GM10248 (cell line): Measurements from ENCODE around the gene CC2D2B.
"Not testable (repeated sequence)": the region's sequence is repeated elsewhere in the genome, so short reads cannot be mapped to it uniquely, and the experiment has no call there.

Source experiments
- CTCF ChIA-PET: fragments of 300-600 bp; sonication (Branson Sonifier 250); formaldehyde crosslinking; extraction: SDS; loops from one replicate; lab custom pipeline; 2021; ENCODE audit warnings: antibody characterized with exemption; lab: Yijun Ruan, JAX
- POLR2A ChIA-PET: fragments of 350-650 bp; sonication (Branson Sonifier 250); formaldehyde crosslinking; extraction: SDS; loops from one replicate; lab custom pipeline; 2020; ENCODE audit warnings: antibody characterized with exemption; lab: Yijun Ruan, JAX
- DNase-seq: peaks from one replicate; pipeline ENCODE4 v3.0.0; 2012; ENCODE audit errors: extremely low spot score
- TF ChIP-seq, protein P1 (sequence below): IDR thresholded peaks from 2 replicates; pipeline ENCODE4 v1.5.1; 2012; ENCODE audit warnings: mild to moderate bottlenecking, low read depth; ENCODE audit errors: extremely low read depth, missing control alignments, control extremely low read depth

Gene CC2D2B

DNA sequence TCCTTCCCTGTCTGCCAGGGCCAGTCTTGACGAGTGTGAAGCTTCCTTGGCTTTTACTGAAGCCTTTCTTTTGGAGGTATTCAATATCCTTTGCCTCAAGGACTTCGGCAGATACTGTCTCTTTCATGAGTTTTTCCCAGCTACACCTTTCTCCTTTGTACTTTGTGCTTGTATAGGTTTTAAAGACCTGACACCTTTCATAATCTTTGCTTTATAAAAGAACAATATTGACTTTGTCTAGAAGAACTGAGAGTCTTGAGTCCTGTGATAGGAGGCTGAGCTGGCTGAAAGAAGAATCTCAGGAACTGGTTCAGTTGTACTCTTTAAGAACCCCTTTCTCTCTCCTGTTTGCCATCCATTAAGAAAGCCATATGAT, 41.3 kb upstream of the CC2D2B start:
- ChIA-PET CTCF (interaction anchor here (2.0 to 5.8 kb wide), 3 partner anchors 17 to 172 kb away, joined by 7 to 108 read pairs (median 21); partner anchors contain the start of gene TCTN3), POLR2A (no interaction called here)
- TF ChIP-seq, protein P1, sequence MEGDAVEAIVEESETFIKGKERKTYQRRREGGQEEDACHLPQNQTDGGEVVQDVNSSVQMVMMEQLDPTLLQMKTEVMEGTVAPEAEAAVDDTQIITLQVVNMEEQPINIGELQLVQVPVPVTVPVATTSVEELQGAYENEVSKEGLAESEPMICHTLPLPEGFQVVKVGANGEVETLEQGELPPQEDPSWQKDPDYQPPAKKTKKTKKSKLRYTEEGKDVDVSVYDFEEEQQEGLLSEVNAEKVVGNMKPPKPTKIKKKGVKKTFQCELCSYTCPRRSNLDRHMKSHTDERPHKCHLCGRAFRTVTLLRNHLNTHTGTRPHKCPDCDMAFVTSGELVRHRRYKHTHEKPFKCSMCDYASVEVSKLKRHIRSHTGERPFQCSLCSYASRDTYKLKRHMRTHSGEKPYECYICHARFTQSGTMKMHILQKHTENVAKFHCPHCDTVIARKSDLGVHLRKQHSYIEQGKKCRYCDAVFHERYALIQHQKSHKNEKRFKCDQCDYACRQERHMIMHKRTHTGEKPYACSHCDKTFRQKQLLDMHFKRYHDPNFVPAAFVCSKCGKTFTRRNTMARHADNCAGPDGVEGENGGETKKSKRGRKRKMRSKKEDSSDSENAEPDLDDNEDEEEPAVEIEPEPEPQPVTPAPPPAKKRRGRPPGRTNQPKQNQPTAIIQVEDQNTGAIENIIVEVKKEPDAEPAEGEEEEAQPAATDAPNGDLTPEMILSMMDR = no peak
- DNase-seq = no peak

DNA sequence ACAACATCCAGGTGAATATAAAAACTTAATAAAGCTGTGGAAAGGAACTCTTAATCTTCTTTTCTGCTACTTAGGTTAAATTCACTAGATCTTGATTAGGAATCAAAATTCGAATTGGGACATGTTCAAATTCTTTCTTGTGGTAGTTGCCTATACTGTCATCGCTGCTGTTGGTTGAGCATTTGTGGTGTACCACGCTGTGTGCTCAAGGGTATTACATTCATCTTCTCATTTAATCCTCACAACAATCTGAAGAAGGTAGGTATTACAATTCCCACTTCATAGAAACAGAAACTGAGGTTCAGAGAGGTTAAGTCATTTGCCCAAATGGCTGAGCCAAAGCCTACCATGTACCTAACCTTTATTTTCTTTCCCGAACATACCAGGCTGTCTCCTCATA, 39.9 kb upstream of the CC2D2B start:
- TF ChIP-seq, protein P1 = no peak
- CTCF ChIA-PET = interaction anchor here (1.0 to 5.8 kb wide), 2 partner anchors 173 to 1169 kb away, joined by 3 to 108 read pairs; partner anchors contain the start of gene TCTN3
- no peak for DNase-seq
- POLR2A ChIA-PET = no interaction called here

DNA sequence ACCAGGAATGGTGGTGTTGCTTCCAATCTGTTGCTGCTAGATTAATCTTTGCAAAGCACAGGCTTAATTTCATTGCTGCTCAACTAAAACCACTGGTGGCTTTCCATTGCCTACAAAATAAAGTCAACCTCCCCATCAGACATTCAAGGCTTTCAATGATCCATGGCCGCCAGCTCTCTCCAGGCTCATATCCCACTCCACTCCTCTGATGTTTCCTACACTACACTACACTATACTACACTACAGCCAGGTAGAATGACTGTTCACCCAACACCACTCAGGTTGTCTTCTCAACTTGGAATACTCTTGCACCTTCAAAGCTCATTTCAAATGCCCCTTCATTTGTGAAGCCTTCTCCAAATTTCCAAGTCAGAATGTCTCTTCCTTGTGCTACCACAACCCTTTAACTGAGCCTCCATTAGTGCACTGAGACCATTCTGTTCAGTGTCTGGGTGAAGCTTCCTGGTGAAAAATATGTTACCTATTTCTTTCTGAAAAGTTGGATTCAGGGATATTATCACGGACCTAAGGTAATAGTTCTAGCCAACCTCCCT, 35.5 kb upstream of the CC2D2B start:
- ChIA-PET CTCF (interaction anchor here (1.1 to 5.7 kb wide), 5 partner anchors 7 to 497 kb away, joined by 3 to 40 read pairs (median 9); partner anchors contain the start of gene TCTN3), POLR2A (no interaction called here)
- DNase-seq = no peak
- TF ChIP-seq, protein P1 = no peak

DNA sequence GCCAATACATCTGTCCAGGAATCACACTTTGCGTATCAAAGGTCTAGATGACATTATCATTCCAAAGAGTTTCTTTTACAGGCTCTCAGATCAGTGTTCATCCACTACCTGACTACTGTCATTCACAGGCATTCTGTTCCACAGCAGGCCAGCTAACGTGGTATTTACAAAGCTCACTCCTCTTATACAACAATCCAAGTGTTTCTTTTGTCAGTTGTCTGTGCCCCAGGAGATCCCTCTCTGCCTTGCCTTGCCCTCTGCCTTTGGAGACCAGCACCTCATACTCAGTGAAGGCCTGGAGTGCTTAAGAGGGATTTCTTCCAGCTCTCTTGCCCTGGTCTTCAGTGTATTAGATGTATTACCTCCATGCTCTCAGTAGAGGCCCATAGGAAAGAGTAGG, 34.6 kb upstream of the CC2D2B start:
- ChIA-PET POLR2A (no interaction called here), CTCF (interaction anchor here (3.9 to 5.7 kb wide), 2 partner anchors 8 to 179 kb away, joined by 17 to 40 read pairs; partner anchors contain the start of gene TCTN3)
- TF ChIP-seq, protein P1 = no peak

DNA sequence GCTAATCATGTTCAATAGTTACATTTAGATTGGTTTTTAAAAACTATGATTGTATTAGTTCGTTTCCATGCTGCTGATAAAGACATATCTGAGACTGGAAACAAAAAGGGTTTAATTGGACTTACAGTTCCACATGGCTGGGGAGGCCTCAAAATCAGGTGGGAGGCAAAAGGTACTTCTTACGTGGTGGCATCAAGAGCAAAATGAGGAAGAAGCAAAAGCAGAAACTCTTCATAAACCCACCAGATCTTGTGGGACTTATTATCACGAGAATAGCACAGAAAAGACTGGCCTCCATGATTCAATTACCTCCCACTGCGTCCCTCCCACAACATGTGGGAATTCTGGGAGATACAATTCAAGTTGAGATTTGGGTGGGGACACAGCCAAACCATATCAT, 34.1 kb upstream of the CC2D2B start:
- POLR2A ChIA-PET = no interaction called here
- CTCF ChIA-PET = interaction anchor here (3.9 to 5.7 kb wide), 2 partner anchors 9 to 180 kb away, joined by 17 to 40 read pairs; partner anchors contain the start of gene TCTN3
- no peak for DNase-seq
- TF ChIP-seq, protein P1 = no peak

More for the DNA sequence above, 34.6 kb upstream of the CC2D2B start:
- DNase-seq = no peak

DNA sequence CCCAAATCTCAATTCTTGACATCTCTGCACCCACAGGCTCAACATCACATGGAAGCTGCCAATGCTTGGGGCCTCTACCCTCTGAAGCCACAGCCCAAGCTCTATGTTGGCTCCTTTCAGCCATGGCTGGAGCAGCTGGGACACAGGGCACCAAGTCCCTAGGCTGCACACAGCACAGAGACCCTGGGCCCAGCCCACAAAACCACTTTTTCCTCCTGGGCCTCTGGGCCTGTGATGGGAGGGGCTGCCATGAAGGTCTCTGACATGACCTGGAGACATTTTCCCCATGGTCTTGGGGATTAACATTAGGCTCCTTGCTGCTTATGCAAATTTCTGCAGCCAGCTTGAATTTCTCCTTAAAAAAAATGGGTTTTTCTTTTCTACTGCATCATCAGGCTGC, 33.0 kb upstream of the CC2D2B start:
- POLR2A ChIA-PET, DNase-seq: not testable (repeated sequence)
- CTCF ChIA-PET = interaction anchor here (0.9 to 5.7 kb wide), 3 partner anchors 10 to 181 kb away, joined by 3 to 40 read pairs (median 17); partner anchors contain the start of gene TCTN3

DNA sequence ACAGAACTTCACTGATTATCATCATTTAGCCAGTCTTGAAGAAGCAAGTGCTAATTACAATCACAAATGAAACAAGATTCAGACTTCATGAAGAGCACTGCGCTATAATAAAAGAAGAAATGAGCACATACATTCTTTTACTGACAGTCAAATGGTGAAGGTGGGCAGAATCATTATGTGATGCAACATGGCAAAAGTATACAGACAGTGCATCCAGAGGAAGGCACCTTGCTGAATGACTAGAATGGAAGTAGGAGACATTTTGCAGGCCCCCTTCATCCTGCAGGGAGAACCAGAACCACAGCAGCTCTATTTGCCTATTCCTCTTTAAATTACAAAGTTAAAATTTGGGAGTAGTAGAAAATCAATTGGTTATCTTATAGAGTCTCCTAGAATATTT, 31.0 kb upstream of the CC2D2B start:
- TF ChIP-seq, protein P1 = no peak
- POLR2A ChIA-PET = no interaction called here
- CTCF ChIA-PET = interaction anchor here (1.2 to 2.4 kb wide), 5 partner anchors 12 to 183 kb away, joined by 3 to 9 read pairs (median 3); partner anchors contain the start of gene TCTN3
- DNase-seq = no peak
